Measurements from ENCODE around the gene ARMC5.

GRCh38 chr16:31478956-31479355, 19.7 kb downstream of the ARMC5 start:
- TF ChIP-seq, protein P1, sequence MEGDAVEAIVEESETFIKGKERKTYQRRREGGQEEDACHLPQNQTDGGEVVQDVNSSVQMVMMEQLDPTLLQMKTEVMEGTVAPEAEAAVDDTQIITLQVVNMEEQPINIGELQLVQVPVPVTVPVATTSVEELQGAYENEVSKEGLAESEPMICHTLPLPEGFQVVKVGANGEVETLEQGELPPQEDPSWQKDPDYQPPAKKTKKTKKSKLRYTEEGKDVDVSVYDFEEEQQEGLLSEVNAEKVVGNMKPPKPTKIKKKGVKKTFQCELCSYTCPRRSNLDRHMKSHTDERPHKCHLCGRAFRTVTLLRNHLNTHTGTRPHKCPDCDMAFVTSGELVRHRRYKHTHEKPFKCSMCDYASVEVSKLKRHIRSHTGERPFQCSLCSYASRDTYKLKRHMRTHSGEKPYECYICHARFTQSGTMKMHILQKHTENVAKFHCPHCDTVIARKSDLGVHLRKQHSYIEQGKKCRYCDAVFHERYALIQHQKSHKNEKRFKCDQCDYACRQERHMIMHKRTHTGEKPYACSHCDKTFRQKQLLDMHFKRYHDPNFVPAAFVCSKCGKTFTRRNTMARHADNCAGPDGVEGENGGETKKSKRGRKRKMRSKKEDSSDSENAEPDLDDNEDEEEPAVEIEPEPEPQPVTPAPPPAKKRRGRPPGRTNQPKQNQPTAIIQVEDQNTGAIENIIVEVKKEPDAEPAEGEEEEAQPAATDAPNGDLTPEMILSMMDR (IDR thresholded peaks at IDR 0.05) = no peak
- no peak for TF ChIP-seq EZH2 (IDR thresholded peaks at IDR 0.05)
- no peak for TF ChIP-seq EZH2phosphoT487 (IDR thresholded peaks at IDR 0.05)
